Spleen (tissue), 11 donors: ENCODE results near the gene RAB40B. TPM values are rescaled to one million over a fixed set of nuclear protein-coding genes. Genes with fewer than 3 reads are reported as not detected.

ENCODE experiments used
- DNase-seq: peaks from one replicate; pipeline ENCODE4 v3.0.0-alpha.2; 2020
- H3K27ac ChIP-seq, 8 donors: fragments of 200-600 bp; sonication (generic) in 7 of 8; 1 replicate in 4 of 8; 2 replicates in 4 of 8; pipeline versions ENCODE4 v1.5.0 to v1.8.0; 2016 to 2021; ENCODE audit warnings: inconsistent platforms in 4 of 8, mild to moderate bottlenecking in 4 of 8, moderate library complexity in 1 of 8
- H3K27me3 ChIP-seq, 7 donors: fragments of 200-600 bp; sonication (generic) in 6 of 7; replicated peaks in 1 of 7; 1 replicate in 4 of 7; 2 replicates in 3 of 7; pipeline versions ENCODE4 v1.5.0 to v1.8.0; 2016 to 2021; ENCODE audit warnings: inconsistent platforms in 3 of 7, mild to moderate bottlenecking in 1 of 7
- H3K36me3 ChIP-seq, 6 donors: fragments of 200-600 bp; sonication (generic) in 5 of 6; 1 replicate in 4 of 6; 2 replicates in 2 of 6; pipeline versions ENCODE4 v1.5.0 to v1.8.0; 2016 to 2021; ENCODE audit warnings: inconsistent platforms in 2 of 6
- H3K4me1 ChIP-seq, 6 donors: fragments of 200-600 bp; sonication (generic) in 5 of 6; 1 replicate in 3 of 6; 2 replicates in 3 of 6; pipeline versions ENCODE4 v1.5.0 to v1.8.0; 2016 to 2021; ENCODE audit warnings: inconsistent platforms in 3 of 6
- H3K4me3 ChIP-seq, 8 donors: fragments of 200-600 bp; sonication (generic) in 7 of 8; 1 replicate in 4 of 8; 2 replicates in 4 of 8; pipeline versions ENCODE4 v1.5.0 to v1.8.0; 2016 to 2021; ENCODE audit warnings: inconsistent platforms in 4 of 8, mild to moderate bottlenecking in 4 of 8, moderate library complexity in 2 of 8
- H3K9me3 ChIP-seq, 8 donors: fragments of 200-600 bp; sonication (generic) in 7 of 8; 1 replicate in 4 of 8; 2 replicates in 4 of 8; pipeline versions ENCODE4 v1.5.0 to v1.8.0; 2016 to 2021; ENCODE audit warnings: inconsistent platforms in 4 of 8
- CTCF ChIP-seq, 11 experiments: fragments of 200-600 bp in 7 of 11; fragments of 450-650 bp in 4 of 11; sonication (generic) in 4 of 11; IDR thresholded peaks in 8 of 11; conservative IDR thresholded peaks in 3 of 11; 1 replicate in 7 of 11; 2 replicates in 4 of 11; pipeline versions ENCODE4 v1.4.0 to v1.8.0; 2016 to 2021; ENCODE audit warnings: antibody characterized with exemption in 11 of 11, inconsistent platforms in 4 of 11, mild to moderate bottlenecking in 1 of 11
- POLR2A ChIP-seq, 3 donors: fragments of 450-650 bp; IDR thresholded peaks; one replicate each; pipeline ENCODE4 v1.5.1; 2017; ENCODE audit warnings: antibody characterized with exemption in 3 of 3, mild to moderate bottlenecking in 1 of 3
- POLR2AphosphoS5 ChIP-seq, 3 donors: sonication (generic); formaldehyde crosslinking; IDR thresholded peaks; one replicate each; pipeline ENCODE4 v1.5.1; 2017; ENCODE audit warnings: antibody characterized with exemption in 3 of 3
- WGBS, 5 donors: extraction: QIAGEN DNeasy Blood & Tissue Kit in 3 of 5; methylation state at CpG; one replicate each; pipeline versions ENCODE4 v1.1.5 to v1.1.7; 2013 to 2018; 5-methylcytosine and 5-hydroxymethylcytosine counted together
- intact Hi-C: fragments of 100-400 bp; cut with DNase I; formaldehyde crosslinking; loops from one replicate; pipeline ENCODE4 v1.15.0; 2023; ENCODE audit warnings: low total_unique reads
- polyA plus RNA-seq, 3 donors: library from polyadenylated mRNA; stranded (reverse); fragments of 200-250 nt; gene quantifications; one replicate each; pipeline ENCODE4 v1.2.1, GENCODE V29; 2013
- total RNA-seq, 7 donors: library from RNA; depleted of rRNA in 3 of 7; stranded (reverse); fragments of >200 nt in 3 of 7; fragmentation: NEBNext Ultra II Directional in 4 of 7; extraction: Animal tissue kit (Norgen Biotek cat#: 25700) in 4 of 7; gene quantifications; one replicate each; pipeline versions ENCODE4 v1.1.0 to v1.2.1, GENCODE V29; 2016 to 2021
- donor health status: healthy with polysubstance abuse.
- donor health status: DM: no; HTN: no; CAD: no; lungs with moderate emphysema.
- donor health status: DM: no; HTN: no; CAD: no.
- donor health status: Bipolar disorder and iron deficiency.
- donor health status: healthy.
- donor health status: DM: no; HTN: no; CAD: no.
- donor health status: DM: yes; HTN: yes; CAD: no.

The RAB40B gene
- total and polyA plus RNA-seq, 10 donors: 4.1 to 13.6 (median 6.9) TPM

DNA sequence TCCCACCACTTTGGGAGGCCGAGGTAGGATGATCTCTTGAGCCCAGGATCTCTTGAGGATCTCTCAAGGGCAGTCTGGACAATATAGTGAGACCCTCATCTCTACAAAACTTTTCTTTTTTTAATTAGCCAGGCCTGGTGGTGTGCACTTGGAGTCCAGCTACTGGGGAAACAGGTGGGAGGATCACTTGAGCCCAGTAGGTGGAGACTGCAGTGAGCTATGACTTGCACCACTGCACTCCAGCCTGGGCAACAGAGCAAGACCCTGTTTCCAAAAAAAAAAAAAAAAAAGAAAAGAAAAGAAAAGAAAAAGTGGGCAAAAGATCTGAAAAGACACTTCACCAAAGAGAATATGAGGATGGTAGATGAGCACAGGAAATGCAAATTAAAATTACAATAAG, 15.0 kb downstream of the RAB40B start:
- 89 to 93% (median 91%) methylated on average over 1 of the region's 1 CpG for WGBS, 5 donors
- Histone ChIP-seq H3K9me3 (peaks cover 0 to 21% (median 16%) of the 10 kb centered on the region in 8 donors), H3K27me3 (no peaks in the 10 kb centered on the region), H3K36me3 (no peaks in the 10 kb centered on the region), H3K27ac (no peak overlapping the region), H3K4me3 (no peak overlapping the region), H3K4me1 (no peaks in the 10 kb centered on the region)
- TF ChIP-seq POLR2AphosphoS5 (IDR thresholded peaks at IDR 0.05) (no peak), CTCF (IDR thresholded peaks at IDR 0.05 in 8 of 11, conservative IDR thresholded peaks at IDR 0.05 in 3 of 11) (no peak), POLR2A (IDR thresholded peaks at IDR 0.05) (no peak)
- no peak for DNase-seq
- intact Hi-C loops: no loop called here

DNA sequence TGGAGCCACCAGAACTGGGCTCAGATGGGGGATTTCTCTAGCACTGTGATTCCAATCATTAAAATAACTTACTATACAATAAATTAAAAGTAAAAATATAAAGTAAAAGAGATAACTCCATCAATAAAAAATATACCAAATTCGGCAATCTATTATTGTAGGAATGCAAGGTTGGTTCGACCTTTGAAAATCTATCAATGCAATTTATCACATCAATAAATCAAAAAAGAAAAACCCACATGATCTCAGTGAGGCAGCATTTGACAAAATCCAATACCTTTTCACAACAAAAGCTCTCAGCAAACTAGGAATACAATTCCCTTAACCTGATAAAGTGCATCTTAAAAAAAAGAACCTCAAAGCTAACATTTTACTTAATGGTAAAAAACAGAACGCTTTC, 17.0 kb downstream of the RAB40B start:
- Histone ChIP-seq H3K4me1 (no peaks in the 10 kb centered on the region), H3K36me3 (no peaks in the 10 kb centered on the region), H3K4me3 (no peak overlapping the region), H3K9me3 (peaks cover 0 to 21% (median 16%) of the 10 kb centered on the region in 8 donors), H3K27ac (no peak overlapping the region), H3K27me3 (no peaks in the 10 kb centered on the region)
- no peak for DNase-seq
- WGBS, 5 donors: 93 to 97% (median 95%) methylated on average over 3 of the region's 3 CpGs
- intact Hi-C loops: no loop called here
- TF ChIP-seq CTCF (IDR thresholded peaks at IDR 0.05 in 8 of 11, conservative IDR thresholded peaks at IDR 0.05 in 3 of 11) (no peak), POLR2AphosphoS5 (IDR thresholded peaks at IDR 0.05) (no peak), POLR2A (IDR thresholded peaks at IDR 0.05) (no peak)

DNA sequence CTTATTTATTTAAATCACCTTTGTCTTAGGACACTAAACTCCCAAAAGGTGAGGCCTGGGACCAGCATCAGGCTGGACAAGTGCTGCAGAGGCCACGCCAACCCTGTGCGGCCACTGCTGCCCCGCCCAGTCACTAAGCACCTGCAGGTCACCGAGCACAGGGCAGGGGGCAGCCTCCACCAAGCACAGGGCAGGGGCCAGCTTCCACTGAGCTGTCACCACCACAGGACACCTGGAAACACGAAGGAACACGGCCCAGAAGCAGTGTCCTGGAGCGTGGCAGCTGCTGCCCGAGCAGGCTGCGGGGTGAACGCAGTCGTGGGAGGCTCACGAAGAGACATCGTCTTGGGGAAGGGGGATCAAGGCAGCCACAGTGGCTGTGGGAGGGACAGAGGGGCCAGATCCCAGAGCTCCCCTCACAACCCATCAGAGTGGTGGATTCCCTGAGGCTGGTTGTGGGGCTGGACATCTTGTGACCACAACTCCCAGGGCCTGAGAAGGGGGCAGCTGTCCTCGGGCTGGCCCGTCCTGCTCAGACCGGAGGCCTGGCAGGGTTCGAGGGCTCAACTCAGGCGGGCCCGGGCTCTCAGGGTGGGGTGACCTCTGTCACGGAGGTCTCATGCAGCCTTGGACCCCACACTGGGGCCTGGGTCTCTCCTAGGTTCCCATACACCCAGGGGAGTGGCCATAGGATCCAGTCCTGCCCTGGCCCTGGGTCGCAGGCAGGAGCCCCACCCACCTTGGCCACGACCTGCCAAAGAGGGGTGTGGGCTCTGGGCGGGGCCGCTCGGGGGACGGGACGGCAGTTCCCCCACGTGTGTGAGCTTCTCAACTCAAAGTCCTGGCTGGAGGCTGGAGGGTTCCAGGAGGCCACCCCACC, 18.7 kb downstream of the RAB40B start:
- DNase-seq: no peak
- no peak overlapping the region for H3K4me3 ChIP-seq
- no peak overlapping the region for H3K27ac ChIP-seq
- 89 to 93% (median 91%) methylated on average over 18 to 28 of the region's 28 CpGs for WGBS, 5 donors
- TF ChIP-seq POLR2A (IDR thresholded peaks at IDR 0.05) (no peak), POLR2AphosphoS5 (IDR thresholded peaks at IDR 0.05) (no peak), CTCF (IDR thresholded peaks at IDR 0.05 in 8 of 11, conservative IDR thresholded peaks at IDR 0.05 in 3 of 11) (no peak)
- H3K36me3 ChIP-seq: no peaks in the 10 kb centered on the region
- intact Hi-C loops: no loop called here
- no peaks in the 10 kb centered on the region for H3K4me1 ChIP-seq
- H3K27me3 ChIP-seq: no peaks in the 10 kb centered on the region
- peaks cover 0 to 21% (median 16%) of the 10 kb centered on the region in 8 donors for H3K9me3 ChIP-seq

GRCh38 chr17:82678265-82678891, 20.1 kb downstream of the RAB40B start:
- Histone ChIP-seq H3K9me3 (peaks cover 0 to 21% (median 16%) of the 10 kb centered on the region in 8 donors), H3K27me3 (no peaks in the 10 kb centered on the region), H3K36me3 (no peaks in the 10 kb centered on the region), H3K4me3 (no peak overlapping the region), H3K27ac (no peak overlapping the region), H3K4me1 (no peaks in the 10 kb centered on the region)
- intact Hi-C loops: no loop called here
- WGBS, 5 donors: 86 to 91% (median 90%) methylated on average over 14 of the region's 14 CpGs
- TF ChIP-seq POLR2A (IDR thresholded peaks at IDR 0.05): no peak
- TF ChIP-seq POLR2AphosphoS5 (IDR thresholded peaks at IDR 0.05): no peak
- TF ChIP-seq CTCF (IDR thresholded peaks at IDR 0.05 in 8 of 11, conservative IDR thresholded peaks at IDR 0.05 in 3 of 11): no peak
- DNase-seq: no peak
